GM12873 (cell line): ENCODE results near the gene ACOXL.

Experiments used
- TF ChIP-seq, protein P1 (sequence below): IDR thresholded peaks from 2 replicates; pipeline ENCODE4 v1.5.1; 2012; ENCODE audit warnings: low read depth, mild to moderate bottlenecking, moderate library complexity, low read length, control low read depth; ENCODE audit not compliant: insufficient read depth; ENCODE audit errors: missing control alignments

Gene ACOXL

DNA sequence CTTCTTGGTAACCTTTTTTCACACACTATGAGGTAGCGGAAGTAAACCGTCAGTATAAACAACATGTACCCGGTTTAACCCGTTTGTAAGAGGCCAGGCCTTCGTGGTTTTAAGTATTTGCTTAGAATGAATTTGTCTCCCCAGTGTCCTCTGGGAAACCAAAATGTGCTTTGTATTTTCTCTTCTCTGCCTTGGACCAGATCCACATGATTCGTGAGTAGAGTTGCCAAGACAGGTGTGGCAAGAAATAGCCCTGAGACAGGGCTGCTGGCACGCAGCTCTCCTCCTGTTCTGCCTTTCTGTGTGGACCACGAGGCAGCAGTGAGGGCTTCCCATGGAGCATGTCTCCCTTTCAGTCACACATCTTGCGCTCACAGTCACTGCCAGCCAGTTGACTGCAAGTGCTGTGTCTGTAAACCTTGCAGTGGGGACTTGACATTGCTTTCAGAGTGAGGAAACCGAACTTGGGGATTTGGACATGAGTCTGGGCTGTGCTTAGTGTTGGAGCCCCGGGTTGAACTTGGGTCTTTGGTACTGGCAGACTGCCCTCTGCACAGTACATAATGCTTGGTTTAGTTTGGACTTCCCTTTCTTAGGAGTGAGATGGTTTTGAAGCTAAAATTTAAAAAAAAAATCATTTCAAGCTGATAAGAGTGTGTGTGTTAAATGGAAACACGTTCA lies 407.4 kb downstream of the ACOXL start:
- TF ChIP-seq, protein P1, sequence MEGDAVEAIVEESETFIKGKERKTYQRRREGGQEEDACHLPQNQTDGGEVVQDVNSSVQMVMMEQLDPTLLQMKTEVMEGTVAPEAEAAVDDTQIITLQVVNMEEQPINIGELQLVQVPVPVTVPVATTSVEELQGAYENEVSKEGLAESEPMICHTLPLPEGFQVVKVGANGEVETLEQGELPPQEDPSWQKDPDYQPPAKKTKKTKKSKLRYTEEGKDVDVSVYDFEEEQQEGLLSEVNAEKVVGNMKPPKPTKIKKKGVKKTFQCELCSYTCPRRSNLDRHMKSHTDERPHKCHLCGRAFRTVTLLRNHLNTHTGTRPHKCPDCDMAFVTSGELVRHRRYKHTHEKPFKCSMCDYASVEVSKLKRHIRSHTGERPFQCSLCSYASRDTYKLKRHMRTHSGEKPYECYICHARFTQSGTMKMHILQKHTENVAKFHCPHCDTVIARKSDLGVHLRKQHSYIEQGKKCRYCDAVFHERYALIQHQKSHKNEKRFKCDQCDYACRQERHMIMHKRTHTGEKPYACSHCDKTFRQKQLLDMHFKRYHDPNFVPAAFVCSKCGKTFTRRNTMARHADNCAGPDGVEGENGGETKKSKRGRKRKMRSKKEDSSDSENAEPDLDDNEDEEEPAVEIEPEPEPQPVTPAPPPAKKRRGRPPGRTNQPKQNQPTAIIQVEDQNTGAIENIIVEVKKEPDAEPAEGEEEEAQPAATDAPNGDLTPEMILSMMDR: no peak

- TF ChIP-seq, protein P1: no peak
Observed at GRCh38 chr2:111140815-111141214, 408.4 kb downstream of the ACOXL start.

GRCh38 chr2:111142101-111142500 lies 409.7 kb downstream of the ACOXL start:
- TF ChIP-seq, protein P1: no peak

GRCh38 chr2:111143107-111143842 lies 410.9 kb downstream of the ACOXL start:
- TF ChIP-seq, protein P1: no peak

DNA sequence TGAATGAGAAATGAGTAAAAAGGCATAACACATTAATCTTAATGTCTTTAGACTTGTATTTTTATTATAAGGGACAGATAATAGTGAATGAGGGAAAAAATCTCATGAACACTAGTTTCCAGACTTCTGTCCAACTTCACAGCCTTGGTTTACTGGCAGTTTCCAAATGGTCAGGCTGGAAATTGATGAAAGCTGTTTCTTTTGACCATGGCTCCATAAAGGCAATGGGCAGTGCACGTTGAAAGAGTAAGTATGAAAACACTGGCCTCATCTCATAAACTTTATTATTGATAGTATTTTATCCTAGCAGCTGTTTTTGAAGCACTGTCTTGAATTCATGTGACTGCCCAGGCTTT lies 411.4 kb downstream of the ACOXL start:
- TF ChIP-seq, protein P1: no peak

- TF ChIP-seq, protein P1: no peak
Observed at GRCh38 chr2:111145103-111145760, 412.9 kb downstream of the ACOXL start.

- TF ChIP-seq, protein P1: no peak
Observed at GRCh38 chr2:111145951-111146350, 413.6 kb downstream of the ACOXL start.
